Upper lobe of left lung (tissue), 6 donors: ENCODE measurements around the gene DOK5. TPM values are rescaled to one million over a fixed set of nuclear protein-coding genes. Genes with fewer than 3 reads are reported as not detected.

Experiments
- ATAC-seq, 2 donors: fragments of 200-7000 bp; cut with Tn5 transposase; one replicate each; pipeline ENCODE4 v1.9.1; 2022; ENCODE audit warnings: mild to moderate bottlenecking in 2 of 2, moderate library complexity in 2 of 2; ENCODE audit not compliant: low FRiP score in 2 of 2
- DNase-seq, 2 donors: peaks; one replicate each; pipeline ENCODE4 v3.0.0-alpha.2; 2019 to 2020
- H3K27ac ChIP-seq, 4 donors: fragments of 200-600 bp; sonication (generic); one replicate each; pipeline ENCODE4 v1.5.1; 2016 to 2019
- H3K27me3 ChIP-seq, 4 donors: fragments of 200-600 bp; sonication (generic); one replicate each; pipeline ENCODE4 v1.5.1; 2017 to 2019
- H3K36me3 ChIP-seq, 4 donors: fragments of 200-600 bp; sonication (generic); one replicate each; pipeline ENCODE4 v1.5.1; 2016 to 2019
- H3K4me1 ChIP-seq, 4 donors: fragments of 200-600 bp; sonication (generic); one replicate each; pipeline ENCODE4 v1.5.1; 2018 to 2019
- H3K4me3 ChIP-seq, 4 donors: fragments of 200-600 bp; sonication (generic); one replicate each; pipeline ENCODE4 v1.5.1; 2017 to 2019; ENCODE audit warnings: mild to moderate bottlenecking in 2 of 4, moderate library complexity in 1 of 4
- H3K9me3 ChIP-seq, 4 donors: fragments of 200-600 bp; sonication (generic); one replicate each; pipeline ENCODE4 v1.5.1; 2018 to 2019
- CTCF ChIP-seq, 6 experiments: fragments of 450-650 bp in 4 of 6; fragments of 200-600 bp in 2 of 6; sonication (generic) in 2 of 6; IDR thresholded peaks; one replicate each; pipeline ENCODE4 v1.5.1; 2016 to 2019; ENCODE audit warnings: antibody characterized with exemption in 6 of 6
- EP300 ChIP-seq, 4 donors: sonication (generic); formaldehyde crosslinking; IDR thresholded peaks; one replicate each; pipeline ENCODE4 v1.5.1; 2017; ENCODE audit warnings: antibody characterized with exemption in 4 of 4, control low read depth in 2 of 4
- POLR2A ChIP-seq, 4 donors: fragments of 450-650 bp; IDR thresholded peaks; one replicate each; pipeline ENCODE4 v1.5.1; 2016 to 2017; ENCODE audit warnings: antibody characterized with exemption in 4 of 4, mild to moderate bottlenecking in 2 of 4
- POLR2AphosphoS5 ChIP-seq, 2 donors: sonication (generic); formaldehyde crosslinking; IDR thresholded peaks; one replicate each; pipeline ENCODE4 v1.5.1; 2017; ENCODE audit warnings: antibody characterized with exemption in 2 of 2
- WGBS, 2 donors: methylation state at CpG; one replicate each; pipeline ENCODE4 v1.1.5; 2017 to 2018; 5-methylcytosine and 5-hydroxymethylcytosine counted together
- total RNA-seq, 6 donors: library from RNA; depleted of rRNA in 4 of 6; stranded (reverse); fragments of >200 nt in 4 of 6; gene quantifications; one replicate each; pipeline versions ENCODE4 v1.1.0 to v1.2.1, GENCODE V29; 2016 to 2021
- donor health status: DM: no; HTN: no; CAD: no; lungs with moderate emphysema.
- donor health status: DM: no; HTN: yes; CAD: no; lungs with severe emphysema.

DOK5 gene
- total RNA-seq, 6 donors from 2014 or later, result 0.37 to 1.0 TPM; not detected in 4

GRCh38 chr20:54557806-54558590 is 82.6 kb downstream of the DOK5 start:
- DNase-seq (no peak), ATAC-seq (no peak)
- Histone ChIP-seq H3K27me3 (no peaks in the 10 kb centered on the region), H3K36me3 (no peaks in the 10 kb centered on the region), H3K4me1 (no peaks in the 10 kb centered on the region), H3K9me3 (no peaks in the 10 kb centered on the region), H3K4me3 (no peak overlapping the region), H3K27ac (no peak overlapping the region)
- WGBS, 2 donors, result 88 to 89% methylated on average over 3 of the region's 3 CpGs
- no peak for TF ChIP-seq POLR2A (IDR thresholded peaks at IDR 0.05)
- no peak for TF ChIP-seq EP300 (IDR thresholded peaks at IDR 0.05)

- no peak overlapping the region for H3K27ac ChIP-seq
- no peak overlapping the region for H3K4me3 ChIP-seq
- ATAC-seq (no peak), DNase-seq (no peak)
- H3K36me3 ChIP-seq, result no peaks in the 10 kb centered on the region
- WGBS, 2 donors, result 86 to 91% methylated on average over 3 of the region's 3 CpGs
- no peaks in the 10 kb centered on the region for H3K27me3 ChIP-seq
- H3K9me3 ChIP-seq, result no peaks in the 10 kb centered on the region
- H3K4me1 ChIP-seq, result no peaks in the 10 kb centered on the region
- TF ChIP-seq POLR2AphosphoS5 (IDR thresholded peaks at IDR 0.05) (no peak), CTCF (IDR thresholded peaks at IDR 0.05) (no peak), EP300 (IDR thresholded peaks at IDR 0.05) (no peak), POLR2A (IDR thresholded peaks at IDR 0.05) (no peak)
Measured at GRCh38 chr20:54559890-54560289, 84.5 kb downstream of the DOK5 start.

- DNase-seq, result no peak
- no peaks in the 10 kb centered on the region for H3K27me3 ChIP-seq
- no peaks in the 10 kb centered on the region for H3K36me3 ChIP-seq
- no peak for TF ChIP-seq POLR2A (IDR thresholded peaks at IDR 0.05)
- TF ChIP-seq POLR2AphosphoS5 (IDR thresholded peaks at IDR 0.05), result no peak
- no peak for TF ChIP-seq EP300 (IDR thresholded peaks at IDR 0.05)
- TF ChIP-seq CTCF (IDR thresholded peaks at IDR 0.05), result no peak
- 85% methylated on average over 4 of the region's 4 CpGs for WGBS, 2 donors
- no peak overlapping the region for H3K4me3 ChIP-seq
- H3K27ac ChIP-seq, result no peak overlapping the region
- no peaks in the 10 kb centered on the region for H3K9me3 ChIP-seq
- no peak for ATAC-seq
- no peaks in the 10 kb centered on the region for H3K4me1 ChIP-seq
Measured at GRCh38 chr20:54560357-54560756, 85.0 kb downstream of the DOK5 start.

GRCh38 chr20:54565255-54565654 is 89.9 kb downstream of the DOK5 start:
- no peaks in the 10 kb centered on the region for H3K9me3 ChIP-seq
- no peaks in the 10 kb centered on the region for H3K4me1 ChIP-seq
- no peak overlapping the region for H3K27ac ChIP-seq
- no peaks in the 10 kb centered on the region for H3K27me3 ChIP-seq
- no peak overlapping the region for H3K4me3 ChIP-seq
- WGBS, 2 donors, result 67 to 84% methylated on average over 1 of the region's 1 CpG
- no peaks in the 10 kb centered on the region for H3K36me3 ChIP-seq
- TF ChIP-seq POLR2A (IDR thresholded peaks at IDR 0.05) (no peak), EP300 (IDR thresholded peaks at IDR 0.05) (no peak), POLR2AphosphoS5 (IDR thresholded peaks at IDR 0.05) (no peak), CTCF (IDR thresholded peaks at IDR 0.05) (no peak)
- ATAC-seq (no peak), DNase-seq (no peak)

- WGBS, 2 donors, result 79% methylated on average over 5 of the region's 5 CpGs
- Histone ChIP-seq H3K4me3 (no peak overlapping the region), H3K9me3 (no peaks in the 10 kb centered on the region), H3K36me3 (no peaks in the 10 kb centered on the region), H3K4me1 (no peaks in the 10 kb centered on the region), H3K27me3 (no peaks in the 10 kb centered on the region), H3K27ac (no peak overlapping the region)
- no peak for DNase-seq
- TF ChIP-seq POLR2A (IDR thresholded peaks at IDR 0.05), result no peak
- no peak for TF ChIP-seq CTCF (IDR thresholded peaks at IDR 0.05)
- TF ChIP-seq POLR2AphosphoS5 (IDR thresholded peaks at IDR 0.05), result no peak
- ATAC-seq, result no peak
Measured at GRCh38 chr20:54566031-54566688, 90.8 kb downstream of the DOK5 start.
